Smooth muscle cell of bladder (primary cell): ENCODE measurements around the gene EIF4E1B. TPM values are rescaled to one million over a fixed set of nuclear protein-coding genes. Genes with fewer than 3 reads are reported as not detected.

Experiments used
- total RNA-seq: library from RNA; depleted of rRNA; stranded (reverse); fragments of >200 nt; gene quantifications from 2 replicates; pipeline ENCODE4 v1.2.3, GENCODE V29; 2014

The EIF4E1B gene
- total RNA-seq: not detected in 2 replicates

GRCh38 chr5:176629853-176630680 is at the start of gene EIF4E1B, which contains the start of gene SNCB:
EIF4E1B (plus strand) TSS chr5:176630675; CDS start chr5:176642788, 12,113 bp downstream.
SNCB (minus strand) TSS chr5:176630534; CDS start chr5:176629654, 880 bp downstream.

GRCh38 chr5:176609724-176610434 is 20.6 kb upstream of the EIF4E1B start, which contains the start of gene GPRIN1:
GPRIN1 (minus strand) TSS chr5:176610156; CDS start chr5:176599834, 10,322 bp downstream.

GRCh38 chr5:176647030-176647842 is 16.8 kb downstream of the EIF4E1B start, which contains the start of gene TSPAN17:
TSPAN17 (plus strand) TSS chr5:176647484; CDS start chr5:176647616, 132 bp downstream.

Other genes starting within 250 kb of the EIF4E1B start
- 10.0 and 16.5 TPM in 2 replicates for gene NOP16, start 242.1 kb upstream of the EIF4E1B start, total RNA-seq
- 28.2 and 32.3 TPM in 2 replicates for gene HIGD2A, start 241.9 kb upstream of the EIF4E1B start, total RNA-seq
- 99.0 and 107 TPM in 2 replicates for gene CLTB, start 214.1 kb upstream of the EIF4E1B start, total RNA-seq
- 38.2 and 41.0 TPM in 2 replicates for gene FAF2, start 182.3 kb upstream of the EIF4E1B start, total RNA-seq
- gene RNF44, start 93.3 kb upstream of the EIF4E1B start, total RNA-seq: 0.57 and 1.1 TPM in 2 replicates
- gene CDHR2, start 81.3 kb upstream of the EIF4E1B start, total RNA-seq: 0.28 TPM in 1 of 2 replicates, not detected in the other
- 1.1 and 1.3 TPM in 2 replicates for gene GPRIN1, start 20.5 kb upstream of the EIF4E1B start, total RNA-seq
- gene SNCB, start 141 bp upstream of the EIF4E1B start, total RNA-seq: 0.18 TPM in 1 of 2 replicates, not detected in the other
- 27.8 and 32.0 TPM in 2 replicates for gene TSPAN17, start 16.8 kb downstream of the EIF4E1B start, total RNA-seq
- under 0.01 TPM in 1 of 2 replicates, not detected in the other for gene UNC5A, start 179.9 kb downstream of the EIF4E1B start, total RNA-seq